HepG2 (cell line): ENCODE data around the gene MLH1. TPM values are rescaled to one million over a fixed set of nuclear protein-coding genes. Genes with fewer than 3 reads are reported as not detected.

Source experiments
- ATAC-seq: fragments of 200-7000 bp; cut with Tn5 transposase; 3 replicates; pipeline ENCODE4 v1.9.1; 2020; ENCODE audit warnings: mild to moderate bottlenecking, moderate library complexity
- BruUV-seq: library from RNA; stranded (reverse); fragments of 400-500 nt; replicated peaks from 2 replicates; lab custom pipeline; 2021; lab: Mats Ljungman, UMichigan
- CTCF ChIA-PET: fragments of 300-600 bp; formaldehyde crosslinking; extraction: SDS; loops from one replicate; lab custom pipeline; 2021; ENCODE audit warnings: low total read pairs, inconsistent platforms, low intra/inter-chr PET ratio; lab: Yijun Ruan, JAX
- POLR2A ChIA-PET: fragments of 350-600 bp; sonication (Branson Sonifier 250); formaldehyde crosslinking; loops from one replicate; lab custom pipeline; 2020; ENCODE audit warnings: antibody characterized with exemption, inconsistent platforms; lab: Yijun Ruan, JAX
- DNase-seq: peaks from one replicate; pipeline ENCODE4 v3.0.0-alpha.2; 2015; ENCODE audit warnings: low spot score
- FAIRE-seq: peaks from 3 replicates; lab custom pipeline; 2011; peaks lifted over from hg19 to GRCh38; lab: Jason Lieb, UNC
- H2AFZ ChIP-seq: one replicate; pipeline ENCODE4 v1.6.1; 2011; ENCODE audit warnings: low read length, inconsistent platforms
- H3K27ac ChIP-seq: fragments of 300-600 bp; 3 replicates; pipeline ENCODE4 v1.8.0; 2011; ENCODE audit warnings: mixed run types, mild to moderate bottlenecking, mixed read lengths, low read length, inconsistent platforms; ENCODE audit not compliant: insufficient read depth; ENCODE audit errors: extremely low read length
- H3K27me3 ChIP-seq, 2 experiments: fragments of 200-600 bp in 1 of 2; 2 replicates in 1 of 2; 3 replicates in 1 of 2; pipeline versions ENCODE4 v1.6.0 to v1.8.0; 2011; ENCODE audit warnings: low read length in 2 of 2, mild to moderate bottlenecking in 2 of 2, moderate library complexity in 2 of 2, inconsistent platforms in 1 of 2; ENCODE audit not compliant: insufficient read depth in 2 of 2, control insufficient read depth in 1 of 2
- H3K36me3 ChIP-seq, 2 experiments: fragments of 200-600 bp in 1 of 2; replicated peaks in 1 of 2; 2 replicates in 1 of 2; 3 replicates in 1 of 2; pipeline versions ENCODE4 v1.5.1 to v1.8.0; 2011; ENCODE audit warnings: low read length in 2 of 2, inconsistent platforms in 1 of 2; ENCODE audit not compliant: insufficient read depth in 2 of 2, control insufficient read depth in 1 of 2
- H3K4me1 ChIP-seq: 2 replicates; pipeline ENCODE4 v1.5.1; 2012; ENCODE audit warnings: low read length, inconsistent platforms; ENCODE audit not compliant: insufficient read depth
- H3K4me2 ChIP-seq: 2 replicates; pipeline ENCODE4 v1.6.0; 2011; ENCODE audit warnings: low read depth, low read length, inconsistent platforms
- H3K4me3 ChIP-seq, 3 experiments: fragments of 200-600 bp in 1 of 3; sonication (generic), shearing (Covaris generic) in 1 of 3; replicated peaks in 1 of 3; 2 replicates each; pipeline ENCODE4 v1.5.1; 2011 to 2016; ENCODE audit warnings: low read length in 3 of 3, inconsistent platforms in 2 of 3, low read depth in 2 of 3, mild to moderate bottlenecking in 2 of 3, control low read depth in 1 of 3, mixed read lengths in 1 of 3; ENCODE audit not compliant: insufficient read depth in 1 of 3
- H3K79me2 ChIP-seq: one replicate; pipeline ENCODE4 v1.6.1; 2011; ENCODE audit warnings: low read length, inconsistent platforms; ENCODE audit not compliant: insufficient read depth
- H3K9ac ChIP-seq: 2 replicates; pipeline ENCODE4 v1.6.0; 2011; ENCODE audit warnings: mild to moderate bottlenecking, low read depth, low read length, inconsistent platforms; ENCODE audit not compliant: insufficient read depth
- H3K9me3 ChIP-seq: 2 replicates; pipeline ENCODE4 v1.5.1; 2012; ENCODE audit warnings: mild to moderate bottlenecking, low read length
- H4K20me1 ChIP-seq: 2 replicates; pipeline ENCODE4 v1.6.0; 2011; ENCODE audit warnings: inconsistent platforms, mild to moderate bottlenecking, low read length, moderate library complexity; ENCODE audit not compliant: insufficient read depth
- BATF2 ChIP-seq: sonication (generic); formaldehyde crosslinking; IDR thresholded peaks from 2 replicates; pipeline ENCODE4 v1.8.0; 2022; ENCODE audit warnings: mild to moderate bottlenecking, missing genetic modification reagents, moderate library complexity
- PRDM10 ChIP-seq: sonication (generic); formaldehyde crosslinking; IDR thresholded peaks from 2 replicates; pipeline ENCODE4 v1.4.0; 2020; ENCODE audit warnings: low read depth, missing genetic modification reagents
- ZNF746 ChIP-seq: sonication (generic); formaldehyde crosslinking; IDR thresholded peaks from 2 replicates; pipeline ENCODE4 v1.8.0; 2022; ENCODE audit warnings: mild to moderate bottlenecking, missing genetic modification reagents
- WGBS: methylation state at CpG from one replicate; pipeline ENCODE4 v1.1.6; 2017; ENCODE audit warnings: low lambda C conversion rate; 5-methylcytosine and 5-hydroxymethylcytosine counted together
- in situ Hi-C: cut with HindIII; loops from 2 replicates; pipeline ENCODE4 v1.10.0; 2017; ENCODE audit warnings: low pct_unique_long_range_greater_than_20kb; ENCODE audit not compliant: extremely low pct_ligation_motif_present
- intact Hi-C: fragments of 100-400 bp; cut with micrococcal nuclease; formaldehyde crosslinking; loops from one replicate; pipeline ENCODE4 v1.10.0; 2022; ENCODE audit not compliant: unreplicated experiment
- polyA plus RNA-seq, 8 experiments: library from polyadenylated mRNA; depleted of rRNA in 3 of 8; stranded (reverse) in 7 of 8; unstranded in 1 of 8; fragments of >200 nt; fragmentation: Illumina TruSeq in 4 of 8; extraction: Trizol in 4 of 8; gene quantifications; 2 replicates each; pipeline versions ENCODE4 v1.2.1 to v1.2.3, GENCODE V29; 2011 to 2016; ENCODE audit warnings: low read depth in 4 of 8, missing spikeins in 1 of 8, mixed read lengths in 1 of 8; ENCODE audit not compliant: insufficient read depth in 1 of 8
- total RNA-seq, 5 experiments: library from RNA; depleted of rRNA; stranded (reverse); fragments of >200 nt; fragmentation: Illumina TruSeq; extraction: Trizol; gene quantifications; 2 replicates each; pipeline ENCODE4 v1.2.3, GENCODE V29; 2016; ENCODE audit warnings: low read depth in 1 of 5

Gene MLH1
- total and polyA plus RNA-seq, 2 of the 13 experiments (the other 11 are each of a cell fraction or from before 2014, with no cell fraction given), result 29.5 to 70.8 TPM

DNA sequence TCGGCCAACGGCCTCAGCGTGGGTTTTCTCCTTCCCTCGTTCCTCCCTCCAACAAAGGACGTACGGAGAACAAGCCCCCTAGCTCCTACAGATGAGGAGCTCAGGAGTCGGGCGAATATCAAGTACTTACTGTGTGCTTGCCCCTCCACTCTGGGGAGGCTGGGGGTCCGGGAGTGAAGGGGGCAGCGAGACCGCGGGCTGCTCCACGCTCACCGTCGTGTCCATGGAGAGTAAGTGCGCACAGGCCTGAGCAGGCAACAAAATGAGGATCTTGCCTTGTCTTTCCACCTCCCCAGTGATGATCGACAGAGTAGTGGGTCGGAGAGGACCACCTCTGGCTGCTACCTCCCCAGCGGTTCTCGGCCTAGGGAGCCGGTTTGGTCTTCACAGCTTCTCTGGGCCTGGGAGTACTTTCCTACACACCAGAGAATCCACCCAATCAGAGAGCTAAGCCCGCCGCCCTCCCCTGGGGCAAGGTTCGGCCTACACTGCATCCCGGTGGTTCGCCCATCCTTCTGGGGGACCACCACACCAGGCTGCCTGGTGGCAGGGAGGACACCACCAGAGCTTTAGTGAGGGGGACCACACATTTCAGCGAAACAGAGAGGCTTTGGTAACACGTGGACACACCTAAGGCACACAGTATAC, 47.9 kb upstream of the MLH1 start:
- Histone ChIP-seq H3K79me2 (no peaks in the 10 kb centered on the region), H3K4me3 (no peak overlapping the region), H3K9me3 (peaks cover 17% of the 10 kb centered on the region), H3K4me1 (no peaks in the 10 kb centered on the region), H3K27ac (no peak overlapping the region), H3K27me3 (no peaks in the 10 kb centered on the region; a peak in 1 of 5 replicates), H3K9ac (no peak overlapping the region), H2AFZ (no peak overlapping the region), H3K36me3 (no peaks in the 10 kb centered on the region), H4K20me1 (no peaks in the 10 kb centered on the region), H3K4me2 (no peak overlapping the region)
- FAIRE-seq (no peak), DNase-seq (no peak), ATAC-seq (no peak)
- intact Hi-C loops, result no loop called here
- POLR2A ChIA-PET, result no interaction called here
- CTCF ChIA-PET, result no interaction called here
- 74% methylated on average over 20 of the region's 28 CpGs for WGBS
- TF ChIP-seq ZNF746 (CRISPR knock-in tag) (no peak), BATF2 (no peak), PRDM10 (CRISPR knock-in tag) (no peak)
- in situ Hi-C loops, result no loop called here
- no TSS peak for BruUV-seq
